Measurements from ENCODE around the gene SIRT3. TPM values are rescaled to one million over a fixed set of nuclear protein-coding genes. Genes with fewer than 3 reads are reported as not detected.

SIRT3 gene
- polyA plus RNA-seq, 1 donor (not counting 4 experiments of a cell fraction or from before 2014, with no cell fraction given), result 12.6 TPM

DNA sequence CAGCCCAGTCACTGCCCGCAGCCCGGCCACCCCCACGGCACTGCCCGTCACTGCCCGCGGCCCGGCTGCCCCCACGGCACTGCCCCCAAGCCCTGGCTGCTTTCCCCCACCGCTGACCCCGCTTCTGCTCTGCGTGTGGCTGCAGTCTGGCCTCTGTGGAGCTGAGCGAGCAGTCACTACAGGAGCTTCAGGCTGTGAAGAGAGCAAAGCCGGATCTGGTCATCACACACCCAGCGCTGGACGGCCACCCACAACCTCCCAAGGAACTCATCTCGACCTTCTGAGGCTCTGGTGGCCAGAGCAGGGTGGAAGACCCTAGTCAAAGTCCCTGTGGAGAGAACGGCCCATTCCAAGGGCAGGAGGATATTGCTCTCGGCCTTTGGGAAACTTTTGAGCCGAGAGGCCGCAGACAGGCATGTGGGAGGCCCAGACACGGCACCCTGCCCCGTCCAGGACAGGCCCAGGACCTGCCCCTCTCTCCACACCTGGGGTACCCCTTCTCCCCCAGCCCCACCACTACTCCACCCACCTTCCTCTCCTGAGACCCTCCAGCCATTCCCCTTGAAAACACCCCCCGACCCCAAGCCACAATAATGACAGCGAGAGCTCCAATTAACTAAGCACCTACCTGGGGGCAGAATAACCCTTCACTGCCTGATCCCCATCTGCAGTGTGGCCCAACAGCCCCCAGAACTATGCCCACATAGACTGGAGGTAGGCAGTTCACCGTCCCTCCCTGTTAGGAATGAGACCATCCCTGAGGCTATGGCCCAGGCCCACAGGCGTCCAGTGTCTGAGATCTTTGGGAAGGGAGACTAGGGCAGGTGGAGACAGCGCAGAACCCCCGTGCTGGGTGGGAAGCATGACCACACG is 49.1 kb upstream of the SIRT3 start:
- no peaks in the 10 kb centered on the region for H3K9me1 ChIP-seq (ENCODE audit: control insufficient read depth, extremely low read depth, insufficient read depth, low read length)
- DNase-seq (ENCODE audit: low read depth, low spot score) (no peak), FAIRE-seq (no peak)
- no peaks in the 10 kb centered on the region for H4K20me1 ChIP-seq (ENCODE audit: control insufficient read depth, extremely low read depth, insufficient read depth, low read length)
- H3K4me2 ChIP-seq (ENCODE audit: control insufficient read depth, extremely low read depth, insufficient read depth, low read depth, low read length), result no peak overlapping the region
- H3K79me2 ChIP-seq (ENCODE audit: control insufficient read depth, insufficient read depth, low read length), result no peaks in the 10 kb centered on the region
- peaks cover 60% of the 10 kb centered on the region for H3K27me3 ChIP-seq (ENCODE audit: control insufficient read depth, extremely low read depth, insufficient read depth, low read length)
- TF ChIP-seq, protein P1, sequence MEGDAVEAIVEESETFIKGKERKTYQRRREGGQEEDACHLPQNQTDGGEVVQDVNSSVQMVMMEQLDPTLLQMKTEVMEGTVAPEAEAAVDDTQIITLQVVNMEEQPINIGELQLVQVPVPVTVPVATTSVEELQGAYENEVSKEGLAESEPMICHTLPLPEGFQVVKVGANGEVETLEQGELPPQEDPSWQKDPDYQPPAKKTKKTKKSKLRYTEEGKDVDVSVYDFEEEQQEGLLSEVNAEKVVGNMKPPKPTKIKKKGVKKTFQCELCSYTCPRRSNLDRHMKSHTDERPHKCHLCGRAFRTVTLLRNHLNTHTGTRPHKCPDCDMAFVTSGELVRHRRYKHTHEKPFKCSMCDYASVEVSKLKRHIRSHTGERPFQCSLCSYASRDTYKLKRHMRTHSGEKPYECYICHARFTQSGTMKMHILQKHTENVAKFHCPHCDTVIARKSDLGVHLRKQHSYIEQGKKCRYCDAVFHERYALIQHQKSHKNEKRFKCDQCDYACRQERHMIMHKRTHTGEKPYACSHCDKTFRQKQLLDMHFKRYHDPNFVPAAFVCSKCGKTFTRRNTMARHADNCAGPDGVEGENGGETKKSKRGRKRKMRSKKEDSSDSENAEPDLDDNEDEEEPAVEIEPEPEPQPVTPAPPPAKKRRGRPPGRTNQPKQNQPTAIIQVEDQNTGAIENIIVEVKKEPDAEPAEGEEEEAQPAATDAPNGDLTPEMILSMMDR (optimal IDR thresholded peaks at IDR 0.05 in 1 of 3, IDR thresholded peaks at IDR 0.05 in 1 of 3, conservative IDR thresholded peaks at IDR 0.05 in 1 of 3; ENCODE audit: extremely low read depth in 1 of 3, insufficient read depth in 2 of 3, low read length in 3 of 3), result no peak
- no peak for TF ChIP-seq EZH2 (IDR thresholded peaks at IDR 0.05; ENCODE audit: low read length)
- H3K36me3 ChIP-seq (ENCODE audit: control insufficient read depth in 2 of 2, extremely low read depth in 1 of 2, insufficient read depth in 2 of 2, low read length in 2 of 2), result no peaks in the 10 kb centered on the region
- H3K9me3 ChIP-seq (ENCODE audit: control insufficient read depth, low read depth, low read length), result no peaks in the 10 kb centered on the region
- no peak overlapping the region for H2AFZ ChIP-seq (ENCODE audit: control insufficient read depth, low read length)
- H3K27ac ChIP-seq (ENCODE audit: control insufficient read depth, insufficient read depth, low read length), result no peak overlapping the region
- dilution Hi-C loops (cut with MboI; ENCODE audit: extremely low pct_ligation_motif_present, low sequenced_read_pairs), result no loop called here
- H3K4me3 ChIP-seq (ENCODE audit: control insufficient read depth in 2 of 3, extremely low read depth in 1 of 3, insufficient read depth in 2 of 3, low read depth in 1 of 3, low read length in 3 of 3), result no peak overlapping the region
- no peak overlapping the region for H3K9ac ChIP-seq (ENCODE audit: control insufficient read depth, extremely low read depth, insufficient read depth, low read length)
- H3K4me1 ChIP-seq (ENCODE audit: control insufficient read depth, extremely low read depth, insufficient read depth, low read length), result peaks cover 7% of the 10 kb centered on the region

DNA sequence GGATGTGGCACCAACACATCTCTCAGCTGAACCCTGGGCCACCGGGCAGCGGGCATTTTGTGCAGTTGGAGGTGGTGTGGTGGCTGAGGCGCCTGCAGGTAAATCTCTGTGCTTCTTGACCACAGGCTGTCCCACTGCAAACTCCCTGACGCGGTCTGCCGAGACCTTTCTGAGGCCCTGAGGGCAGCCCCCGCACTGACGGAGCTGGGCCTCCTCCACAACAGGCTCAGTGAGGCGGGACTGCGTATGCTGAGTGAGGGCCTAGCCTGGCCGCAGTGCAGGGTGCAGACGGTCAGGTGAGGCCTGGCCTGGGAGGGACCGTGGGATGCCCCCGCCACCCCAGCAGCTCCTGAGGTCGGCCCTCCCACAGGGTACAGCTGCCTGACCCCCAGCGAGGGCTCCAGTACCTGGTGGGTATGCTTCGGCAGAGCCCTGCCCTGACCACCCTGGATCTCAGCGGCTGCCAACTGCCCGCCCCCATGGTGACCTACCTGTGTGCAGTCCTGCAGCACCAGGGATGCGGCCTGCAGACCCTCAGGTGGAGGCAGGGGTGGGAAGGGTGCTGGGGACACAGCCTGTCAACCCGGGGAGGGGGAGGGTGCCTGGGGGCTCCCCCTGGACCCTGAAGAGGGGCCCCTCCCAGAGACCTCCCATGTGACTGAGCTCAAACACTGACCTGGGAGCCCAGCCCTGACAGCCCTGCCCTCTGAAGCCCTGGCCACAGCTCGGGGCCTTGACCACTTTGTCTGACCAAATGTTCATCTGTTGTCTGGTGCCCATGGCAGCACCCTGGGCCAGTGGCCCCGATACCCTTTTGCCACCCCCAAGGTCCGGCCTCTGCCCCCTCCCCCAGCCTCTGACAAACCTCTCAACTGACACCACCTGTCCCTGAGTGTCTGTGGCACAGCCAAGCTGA is 48.2 kb upstream of the SIRT3 start:
- Histone ChIP-seq H3K27me3 (ENCODE audit: control insufficient read depth, extremely low read depth, insufficient read depth, low read length) (peaks cover 68% of the 10 kb centered on the region), H3K9me1 (ENCODE audit: control insufficient read depth, extremely low read depth, insufficient read depth, low read length) (no peaks in the 10 kb centered on the region), H3K4me1 (ENCODE audit: control insufficient read depth, extremely low read depth, insufficient read depth, low read length) (peaks cover 7% of the 10 kb centered on the region), H3K79me2 (ENCODE audit: control insufficient read depth, insufficient read depth, low read length) (no peaks in the 10 kb centered on the region), H3K4me3 (ENCODE audit: control insufficient read depth in 2 of 3, extremely low read depth in 1 of 3, insufficient read depth in 2 of 3, low read depth in 1 of 3, low read length in 3 of 3) (no peak overlapping the region), H3K36me3 (ENCODE audit: control insufficient read depth in 2 of 2, extremely low read depth in 1 of 2, insufficient read depth in 2 of 2, low read length in 2 of 2) (no peaks in the 10 kb centered on the region), H3K9me3 (ENCODE audit: control insufficient read depth, low read depth, low read length) (no peaks in the 10 kb centered on the region), H2AFZ (ENCODE audit: control insufficient read depth, low read length) (no peak overlapping the region), H3K4me2 (ENCODE audit: control insufficient read depth, extremely low read depth, insufficient read depth, low read depth, low read length) (no peak overlapping the region), H4K20me1 (ENCODE audit: control insufficient read depth, extremely low read depth, insufficient read depth, low read length) (no peaks in the 10 kb centered on the region), H3K27ac (ENCODE audit: control insufficient read depth, insufficient read depth, low read length) (no peak overlapping the region), H3K9ac (ENCODE audit: control insufficient read depth, extremely low read depth, insufficient read depth, low read length) (no peak overlapping the region)
- DNase-seq (ENCODE audit: low read depth, low spot score), result no peak
- FAIRE-seq, result no peak
- TF ChIP-seq EZH2 (IDR thresholded peaks at IDR 0.05; ENCODE audit: low read length), result no peak
- TF ChIP-seq, protein P1 (optimal IDR thresholded peaks at IDR 0.05 in 1 of 3, IDR thresholded peaks at IDR 0.05 in 1 of 3, conservative IDR thresholded peaks at IDR 0.05 in 1 of 3; ENCODE audit: extremely low read depth in 1 of 3, insufficient read depth in 2 of 3, low read length in 3 of 3), result no peak
- dilution Hi-C loops (cut with MboI; ENCODE audit: extremely low pct_ligation_motif_present, low sequenced_read_pairs), result no loop called here

All from keratinocyte (primary cell).